GM12872 (cell line): ENCODE data around the gene DOK7.

ENCODE experiments used
- TF ChIP-seq, protein P1 (sequence below): IDR thresholded peaks from 3 replicates; pipeline ENCODE4 v1.5.1; 2011; ENCODE audit warnings: low read depth, mild to moderate bottlenecking, low read length, moderate library complexity; ENCODE audit not compliant: insufficient read depth

Gene DOK7

GRCh38 chr4:3445111-3445820, 17.8 kb upstream of the DOK7 start:
- TF ChIP-seq, protein P1, sequence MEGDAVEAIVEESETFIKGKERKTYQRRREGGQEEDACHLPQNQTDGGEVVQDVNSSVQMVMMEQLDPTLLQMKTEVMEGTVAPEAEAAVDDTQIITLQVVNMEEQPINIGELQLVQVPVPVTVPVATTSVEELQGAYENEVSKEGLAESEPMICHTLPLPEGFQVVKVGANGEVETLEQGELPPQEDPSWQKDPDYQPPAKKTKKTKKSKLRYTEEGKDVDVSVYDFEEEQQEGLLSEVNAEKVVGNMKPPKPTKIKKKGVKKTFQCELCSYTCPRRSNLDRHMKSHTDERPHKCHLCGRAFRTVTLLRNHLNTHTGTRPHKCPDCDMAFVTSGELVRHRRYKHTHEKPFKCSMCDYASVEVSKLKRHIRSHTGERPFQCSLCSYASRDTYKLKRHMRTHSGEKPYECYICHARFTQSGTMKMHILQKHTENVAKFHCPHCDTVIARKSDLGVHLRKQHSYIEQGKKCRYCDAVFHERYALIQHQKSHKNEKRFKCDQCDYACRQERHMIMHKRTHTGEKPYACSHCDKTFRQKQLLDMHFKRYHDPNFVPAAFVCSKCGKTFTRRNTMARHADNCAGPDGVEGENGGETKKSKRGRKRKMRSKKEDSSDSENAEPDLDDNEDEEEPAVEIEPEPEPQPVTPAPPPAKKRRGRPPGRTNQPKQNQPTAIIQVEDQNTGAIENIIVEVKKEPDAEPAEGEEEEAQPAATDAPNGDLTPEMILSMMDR: no peak

DNA sequence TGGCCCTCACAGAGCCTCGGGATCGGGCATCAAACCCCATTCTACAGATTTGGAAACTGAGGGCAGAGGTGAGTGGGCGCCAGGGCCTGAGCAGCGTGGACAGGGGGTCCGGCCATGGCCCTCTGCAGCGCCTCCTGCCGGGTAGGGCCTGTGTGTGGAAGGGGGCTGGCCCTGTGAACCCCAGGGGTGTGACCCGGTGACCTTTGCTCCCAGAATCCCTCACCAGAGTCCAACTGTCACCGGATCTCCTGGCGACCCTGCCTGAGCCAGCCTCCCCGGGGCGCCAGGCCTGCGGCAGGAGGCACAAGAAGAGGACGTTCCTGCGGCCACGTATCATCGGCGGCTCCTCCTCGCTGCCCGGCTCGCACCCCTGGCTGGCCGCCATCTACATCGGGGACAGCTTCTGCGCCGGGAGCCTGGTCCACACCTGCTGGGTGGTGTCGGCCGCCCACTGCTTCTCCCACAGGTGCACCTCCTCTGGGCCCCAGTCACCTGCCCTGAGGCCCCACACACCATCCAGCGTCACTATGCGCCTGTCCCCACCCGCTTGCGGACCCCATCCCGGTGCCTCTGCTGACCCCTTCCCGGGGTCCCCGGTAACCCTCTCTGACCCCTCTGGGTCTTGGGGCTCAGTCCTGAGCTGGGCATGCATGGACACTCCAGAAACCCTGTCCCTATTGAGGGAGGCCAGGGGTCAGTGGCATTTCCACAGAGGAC, 17.1 kb upstream of the DOK7 start:
- TF ChIP-seq, protein P1: no peak

DNA sequence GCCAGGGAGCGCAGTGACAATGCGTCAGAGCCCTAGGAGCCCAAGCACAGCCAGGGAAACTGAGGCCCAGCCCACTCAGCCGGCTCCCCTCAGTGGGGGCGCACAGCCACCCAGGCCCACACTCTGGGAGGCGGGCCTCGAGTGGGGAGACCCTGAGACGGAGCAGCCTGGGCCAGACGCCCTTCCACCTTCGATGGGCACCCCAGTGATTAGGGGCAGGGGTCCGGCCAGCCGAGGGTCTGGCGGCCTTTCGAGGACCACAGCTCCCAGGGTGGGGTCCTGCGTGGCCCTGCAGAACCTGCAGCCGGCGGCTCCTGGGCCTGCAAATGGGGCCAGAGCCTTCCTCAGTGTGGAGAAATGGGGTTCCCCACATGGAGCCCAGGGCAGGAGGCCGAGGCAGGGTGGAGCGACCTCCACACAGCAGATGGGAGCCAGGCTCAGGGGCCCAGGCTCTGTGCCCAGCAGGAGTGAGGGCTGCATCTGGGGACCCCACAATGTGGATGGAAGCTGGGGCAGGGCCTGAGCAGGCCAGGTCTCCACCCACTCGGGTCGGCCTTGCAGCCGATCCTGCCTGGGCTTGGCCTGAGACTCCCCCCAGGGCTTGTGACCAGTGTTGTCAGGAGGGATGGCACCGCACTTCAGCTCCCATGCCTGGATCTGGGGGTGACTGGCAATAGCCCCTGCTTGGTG, 16.3 kb upstream of the DOK7 start:
- TF ChIP-seq, protein P1: no peak

GRCh38 chr4:3447431-3448395, 15.4 kb upstream of the DOK7 start:
- TF ChIP-seq, protein P1: no peak

DNA sequence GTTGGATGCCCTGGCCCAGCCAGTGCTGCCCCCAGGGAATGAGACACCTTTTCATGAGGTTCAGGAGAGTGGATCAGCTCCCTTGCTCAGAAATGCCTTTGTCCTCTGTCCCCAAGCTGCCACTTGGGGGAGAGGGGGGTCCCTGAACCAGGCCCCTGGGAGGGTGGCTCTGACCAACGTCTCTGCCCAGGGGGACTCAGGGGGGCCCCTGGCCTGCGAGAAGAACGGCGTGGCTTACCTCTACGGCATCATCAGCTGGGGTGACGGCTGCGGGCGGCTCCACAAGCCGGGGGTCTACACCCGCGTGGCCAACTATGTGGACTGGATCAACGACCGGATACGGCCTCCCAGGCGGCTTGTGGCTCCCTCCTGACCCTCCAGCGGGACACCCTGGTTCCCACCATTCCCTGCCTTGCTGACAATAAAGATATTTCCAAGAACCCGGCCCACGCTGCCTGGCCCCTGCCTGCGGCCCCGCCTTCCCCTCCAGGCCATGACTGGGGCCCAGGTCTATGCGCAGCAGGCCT, 14.0 kb upstream of the DOK7 start:
- TF ChIP-seq, protein P1: no peak

GRCh38 chr4:3449574-3450534, 13.3 kb upstream of the DOK7 start:
- TF ChIP-seq, protein P1: no peak
